GM12875 (cell line): ENCODE results near the gene SLC43A1.

Source experiments
- H3K4me3 ChIP-seq: one replicate; pipeline ENCODE4 v1.5.1; 2011; ENCODE audit warnings: low read depth, low read length, control low read depth
- TF ChIP-seq, protein P1 (sequence below): IDR thresholded peaks from 2 replicates; pipeline ENCODE4 v1.5.1; 2011; ENCODE audit warnings: low read depth, mild to moderate bottlenecking, control low read depth, inconsistent platforms, low read length, moderate library complexity, borderline replicate concordance; ENCODE audit not compliant: insufficient read depth

The SLC43A1 gene

DNA sequence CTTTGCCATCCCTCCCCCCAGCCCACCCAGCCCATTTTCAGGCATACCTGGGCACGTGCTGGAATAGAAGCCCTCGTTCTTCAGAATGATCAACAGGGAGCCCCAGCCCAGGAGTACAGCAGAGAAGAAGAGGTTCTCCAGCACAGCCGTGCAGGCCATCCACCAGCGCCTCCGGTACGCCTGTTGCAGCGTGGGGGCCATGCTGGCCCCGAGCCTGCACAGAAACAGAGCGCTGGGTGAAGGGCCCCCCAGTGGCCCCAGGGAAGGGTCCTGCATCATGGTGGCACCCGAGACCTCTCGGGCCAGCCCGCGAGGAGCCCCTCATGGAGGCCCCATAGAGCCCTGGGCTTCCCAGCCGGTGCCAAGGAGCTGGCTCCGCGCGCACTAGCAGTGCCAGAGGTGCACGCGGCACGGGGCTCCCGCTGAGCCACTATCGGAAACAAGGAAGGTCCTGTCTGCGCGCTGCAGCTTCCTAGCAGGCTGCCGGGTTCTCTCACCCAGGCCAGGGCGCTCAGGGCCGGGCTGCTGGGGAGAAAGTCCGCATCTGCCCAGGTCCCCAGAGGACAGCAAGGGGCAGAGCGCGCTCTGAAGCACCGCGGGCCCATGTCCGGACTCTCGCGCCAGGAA, 1.5 kb downstream of the SLC43A1 start:
- TF ChIP-seq, protein P1, sequence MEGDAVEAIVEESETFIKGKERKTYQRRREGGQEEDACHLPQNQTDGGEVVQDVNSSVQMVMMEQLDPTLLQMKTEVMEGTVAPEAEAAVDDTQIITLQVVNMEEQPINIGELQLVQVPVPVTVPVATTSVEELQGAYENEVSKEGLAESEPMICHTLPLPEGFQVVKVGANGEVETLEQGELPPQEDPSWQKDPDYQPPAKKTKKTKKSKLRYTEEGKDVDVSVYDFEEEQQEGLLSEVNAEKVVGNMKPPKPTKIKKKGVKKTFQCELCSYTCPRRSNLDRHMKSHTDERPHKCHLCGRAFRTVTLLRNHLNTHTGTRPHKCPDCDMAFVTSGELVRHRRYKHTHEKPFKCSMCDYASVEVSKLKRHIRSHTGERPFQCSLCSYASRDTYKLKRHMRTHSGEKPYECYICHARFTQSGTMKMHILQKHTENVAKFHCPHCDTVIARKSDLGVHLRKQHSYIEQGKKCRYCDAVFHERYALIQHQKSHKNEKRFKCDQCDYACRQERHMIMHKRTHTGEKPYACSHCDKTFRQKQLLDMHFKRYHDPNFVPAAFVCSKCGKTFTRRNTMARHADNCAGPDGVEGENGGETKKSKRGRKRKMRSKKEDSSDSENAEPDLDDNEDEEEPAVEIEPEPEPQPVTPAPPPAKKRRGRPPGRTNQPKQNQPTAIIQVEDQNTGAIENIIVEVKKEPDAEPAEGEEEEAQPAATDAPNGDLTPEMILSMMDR: no peak
- peak overlapping the region; percentile 98 for H3K4me3 ChIP-seq

DNA sequence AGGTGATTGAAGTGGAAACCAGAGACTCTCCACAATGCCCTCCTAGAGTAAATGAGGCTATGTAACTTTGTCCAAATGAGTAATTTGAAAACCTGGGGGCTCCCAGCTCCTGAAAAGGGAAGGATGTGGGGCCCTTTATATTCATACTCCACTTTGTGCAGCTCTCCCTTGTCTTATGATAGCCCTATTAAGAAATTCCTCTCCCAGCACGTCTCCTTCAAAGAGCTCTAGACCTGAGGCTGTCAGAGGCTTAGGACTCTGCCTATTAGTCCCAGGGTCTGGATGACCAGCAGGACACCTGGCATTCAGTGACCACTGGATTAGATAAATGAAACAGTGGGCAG, 2.1 kb downstream of the SLC43A1 start:
- TF ChIP-seq, protein P1: no peak
- peak overlapping the region; percentile 98 for H3K4me3 ChIP-seq

DNA sequence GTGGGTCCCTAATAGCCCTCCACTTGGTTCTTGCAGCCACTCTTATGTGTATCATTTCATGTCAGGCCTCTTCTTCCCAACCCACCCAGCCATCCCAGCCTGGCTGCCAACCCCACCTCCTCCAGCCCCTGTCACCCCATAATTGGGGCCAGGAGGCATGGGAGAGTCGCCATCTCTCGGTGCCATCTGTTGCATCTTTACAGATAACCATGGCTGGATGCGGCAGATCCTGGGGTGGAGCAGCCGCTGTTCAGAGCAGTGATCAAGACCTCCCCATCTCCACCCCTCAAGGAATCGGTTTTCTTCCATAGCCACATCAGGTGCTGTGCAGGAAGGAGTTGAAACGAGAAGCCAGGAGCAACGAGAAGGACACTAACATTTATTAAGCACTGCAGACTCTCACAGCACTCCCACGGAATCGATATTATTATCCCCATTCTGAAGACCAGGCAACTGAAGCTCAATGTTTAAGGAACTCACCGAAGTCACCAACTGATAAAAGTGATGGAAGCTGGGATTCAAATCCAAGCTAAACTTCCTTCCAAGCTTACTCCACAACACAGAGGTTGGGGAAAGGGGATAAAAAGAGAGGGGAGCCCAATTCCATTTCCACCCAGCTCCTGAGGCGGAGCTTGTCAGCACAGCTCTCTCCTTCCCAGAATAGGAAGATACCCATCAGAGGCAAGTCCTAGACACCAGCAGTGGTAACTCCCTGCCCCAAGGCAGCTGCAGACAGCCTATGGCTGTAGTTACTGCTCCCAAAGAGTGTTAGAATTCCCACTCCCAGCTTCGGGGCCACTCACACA, 2.7 kb downstream of the SLC43A1 start:
- TF ChIP-seq, protein P1: no peak
- no peak overlapping the region for H3K4me3 ChIP-seq

DNA sequence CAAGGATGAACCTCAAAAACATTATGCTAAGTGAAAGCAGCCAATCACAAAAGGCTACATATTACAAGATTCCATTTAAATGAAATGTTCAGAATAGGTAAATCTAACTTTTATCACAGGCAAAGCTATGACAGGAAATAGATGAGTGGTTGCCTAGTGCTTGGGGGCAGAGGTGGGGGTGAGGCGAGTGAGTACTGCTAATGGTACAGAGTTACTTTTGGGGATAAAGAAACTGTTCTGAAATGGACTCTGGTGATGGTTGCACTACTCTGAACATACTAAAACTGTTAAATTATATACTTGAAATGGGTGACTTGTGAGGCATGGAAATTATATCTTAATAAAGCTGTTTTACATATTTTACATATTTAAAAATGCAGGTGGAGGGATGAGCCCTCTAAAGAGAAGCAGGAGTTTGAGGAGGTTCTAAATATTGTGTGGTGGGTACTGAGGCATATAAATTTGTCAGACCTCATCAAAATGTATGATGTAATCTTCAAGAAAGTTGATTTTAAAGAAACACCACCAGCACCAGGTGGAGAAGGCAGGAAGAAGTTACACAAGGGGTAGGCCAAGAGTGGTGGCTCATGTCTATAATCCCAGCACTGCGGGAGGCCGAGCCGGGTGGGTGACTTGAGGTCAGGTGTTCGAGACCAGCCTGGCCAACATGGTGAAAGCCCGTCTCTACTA, 3.6 kb downstream of the SLC43A1 start:
- TF ChIP-seq, protein P1: no peak
- no peak overlapping the region for H3K4me3 ChIP-seq

DNA sequence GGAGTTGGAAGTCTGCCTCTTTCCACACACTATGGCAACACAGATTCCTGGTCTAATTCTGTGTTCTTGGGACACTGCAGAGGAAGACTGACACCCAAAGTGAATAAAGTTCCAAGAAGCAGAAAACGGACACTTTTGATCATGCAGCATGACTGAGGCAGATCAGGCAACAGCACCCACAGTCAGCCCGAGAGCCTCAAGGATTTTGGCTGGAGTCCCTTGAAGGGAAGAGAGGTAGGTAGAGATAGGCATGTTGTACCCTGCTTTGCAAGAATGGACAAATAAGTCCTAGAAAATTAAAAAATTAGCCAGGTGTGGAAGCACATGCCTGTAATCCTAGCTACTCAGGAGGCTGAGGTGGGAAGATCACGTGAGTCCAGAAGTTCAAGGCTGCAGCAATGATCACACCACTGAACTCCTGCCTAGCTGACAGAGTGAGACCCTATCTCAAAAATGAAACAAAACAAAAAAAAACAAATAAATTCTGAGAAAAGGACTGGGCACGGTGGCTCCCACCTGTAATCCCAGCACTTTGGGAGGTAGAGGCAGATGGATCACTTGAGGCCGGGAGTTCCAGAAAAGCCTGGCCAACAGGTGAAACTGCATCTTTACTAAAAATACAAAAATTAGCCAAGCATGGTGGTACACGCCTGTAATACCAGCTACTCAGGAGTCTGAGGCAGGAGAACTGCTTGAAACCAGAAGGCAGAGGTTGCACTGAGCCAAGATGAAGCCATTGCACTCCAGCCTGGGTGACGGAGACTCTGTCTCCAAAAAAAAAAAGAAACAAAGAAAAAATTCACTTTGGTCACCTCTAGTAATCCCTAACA, 6.9 kb downstream of the SLC43A1 start:
- TF ChIP-seq, protein P1: no peak
- H3K4me3 ChIP-seq: no peak overlapping the region

DNA sequence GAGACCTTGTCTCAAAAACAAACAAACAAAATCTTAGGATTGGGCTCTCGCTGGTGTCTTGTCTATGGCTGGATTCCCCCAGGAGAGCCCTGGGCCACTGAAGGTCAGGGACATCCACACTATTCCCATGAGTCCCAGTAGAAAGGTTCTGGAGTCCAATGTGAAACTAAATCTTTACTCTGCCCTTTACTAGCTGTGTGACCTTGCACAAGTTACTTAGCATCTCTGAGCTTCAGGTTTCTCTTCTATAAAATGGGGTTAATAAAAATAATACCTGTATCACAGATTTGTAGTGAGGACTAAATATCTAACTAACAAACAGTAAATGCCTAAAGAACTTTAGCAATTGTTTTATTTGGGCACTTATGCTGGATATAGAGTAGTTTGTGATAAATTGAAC, 9.0 kb downstream of the SLC43A1 start:
- TF ChIP-seq, protein P1: no peak
- no peak overlapping the region for H3K4me3 ChIP-seq
